ENCODE results near the gene AEBP1.

Gene AEBP1

GRCh38 chr7:44062180-44062902 is 41.8 kb upstream of the AEBP1 start:
- TF ChIP-seq TAF1 (IDR thresholded peaks at IDR 0.05; ENCODE audit: borderline replicate concordance, insufficient read depth, low read length) (no peak), REST (IDR thresholded peaks at IDR 0.05; ENCODE audit: insufficient read depth in 1 of 2, low read depth in 2 of 2, low read length in 2 of 2) (no peak), POLR2AphosphoS5 (IDR thresholded peaks at IDR 0.05; ENCODE audit: low read depth, low read length) (no peak), FOXP2 (optimal IDR thresholded peaks at IDR 0.05; ENCODE audit: borderline replicate concordance, extremely low read depth, extremely low read length, insufficient read depth) (no peak), SIN3A (IDR thresholded peaks at IDR 0.05; ENCODE audit: borderline replicate concordance, insufficient read depth, low read length) (no peak)

GRCh38 chr7:44062903-44063295 is 41.2 kb upstream of the AEBP1 start:
- no peak for TF ChIP-seq REST (IDR thresholded peaks at IDR 0.05; ENCODE audit: insufficient read depth in 1 of 2, low read depth in 2 of 2, low read length in 2 of 2)
- TF ChIP-seq FOXP2 (optimal IDR thresholded peaks at IDR 0.05; ENCODE audit: borderline replicate concordance, extremely low read depth, extremely low read length, insufficient read depth) = no peak
- no peak for TF ChIP-seq TAF1 (IDR thresholded peaks at IDR 0.05; ENCODE audit: borderline replicate concordance, insufficient read depth, low read length)
- no peak for TF ChIP-seq POLR2AphosphoS5 (IDR thresholded peaks at IDR 0.05; ENCODE audit: low read depth, low read length)
- TF ChIP-seq SIN3A (IDR thresholded peaks at IDR 0.05; ENCODE audit: borderline replicate concordance, insufficient read depth, low read length) = no peak

- no peak for TF ChIP-seq FOXP2 (optimal IDR thresholded peaks at IDR 0.05; ENCODE audit: borderline replicate concordance, extremely low read depth, extremely low read length, insufficient read depth)
- no peak for TF ChIP-seq POLR2AphosphoS5 (IDR thresholded peaks at IDR 0.05; ENCODE audit: low read depth, low read length)
- TF ChIP-seq SIN3A (IDR thresholded peaks at IDR 0.05; ENCODE audit: borderline replicate concordance, insufficient read depth, low read length) = no peak
- TF ChIP-seq REST (IDR thresholded peaks at IDR 0.05; ENCODE audit: insufficient read depth in 1 of 2, low read depth in 2 of 2, low read length in 2 of 2) = no peak
- TF ChIP-seq TAF1 (IDR thresholded peaks at IDR 0.05; ENCODE audit: borderline replicate concordance, insufficient read depth, low read length) = no peak
These were observed 40.6 kb upstream of the AEBP1 start for GRCh38 chr7:44063547-44063893.

- TF ChIP-seq POLR2AphosphoS5 (IDR thresholded peaks at IDR 0.05; ENCODE audit: low read depth, low read length) (peak; percentile 16; the same call in 1 of the 2 replicates), FOXP2 (optimal IDR thresholded peaks at IDR 0.05; ENCODE audit: borderline replicate concordance, extremely low read depth, extremely low read length, insufficient read depth) (no peak), REST (IDR thresholded peaks at IDR 0.05; ENCODE audit: insufficient read depth in 1 of 2, low read depth in 2 of 2, low read length in 2 of 2) (0 out of 4 replicates have a peak, but pooled peaks of 1 of the 2 experiments have one; percentile 18)
These were observed 40.1 kb upstream of the AEBP1 start for GRCh38 chr7:44063894-44064651.
